HepG2 (cell line): ENCODE measurements around the gene CXCL8.

Source experiments
- FOXJ3 ChIP-seq: sonication (generic); formaldehyde crosslinking; IDR thresholded peaks from 2 replicates; pipeline ENCODE4 v1.4.0; 2020; ENCODE audit warnings: missing genetic modification reagents, mild to moderate bottlenecking, borderline replicate concordance
- PHF8 ChIP-seq: sonication (generic); formaldehyde crosslinking; IDR thresholded peaks from 2 replicates; pipeline ENCODE4 v1.5.0; 2020; ENCODE audit warnings: missing genetic modification reagents
- TARDBP ChIP-seq: sonication (generic); formaldehyde crosslinking; IDR thresholded peaks from 2 replicates; pipeline ENCODE4 v1.8.0; 2022; ENCODE audit warnings: mild to moderate bottlenecking, missing genetic modification reagents
- TCF7 ChIP-seq: sonication (generic); IDR thresholded peaks from 2 replicates; pipeline ENCODE4 v1.6.1; 2016; ENCODE audit warnings: antibody characterized with exemption, low read depth
- ZNF274 ChIP-seq: sonication (generic); formaldehyde crosslinking; IDR thresholded peaks from 2 replicates; pipeline ENCODE4 v1.5.1; 2020; ENCODE audit warnings: mild to moderate bottlenecking, missing genetic modification reagents
- ZNF83 ChIP-seq: sonication (generic); formaldehyde crosslinking; IDR thresholded peaks from 2 replicates; pipeline ENCODE4 v1.4.0; 2020; ENCODE audit warnings: missing genetic modification reagents, mild to moderate bottlenecking, borderline replicate concordance
- TF ChIP-seq, protein P1 (sequence below): sonication (generic); formaldehyde crosslinking; IDR thresholded peaks from 2 replicates; pipeline ENCODE4 v1.5.0; 2020; ENCODE audit warnings: mild to moderate bottlenecking, missing genetic modification reagents, moderate library complexity
- TF ChIP-seq, protein P2 (sequence below): IDR thresholded peaks from 2 replicates; pipeline ENCODE4 v1.6.1; 2012; ENCODE audit warnings: inconsistent platforms
- TF ChIP-seq, protein P3 (sequence below): sonication (generic); formaldehyde crosslinking; IDR thresholded peaks from 2 replicates; pipeline ENCODE4 v1.4.0; 2020; ENCODE audit warnings: missing genetic modification reagents
- TF ChIP-seq, protein P4 (sequence below): IDR thresholded peaks from 2 replicates; pipeline ENCODE4 v1.6.1; 2016

DNA sequence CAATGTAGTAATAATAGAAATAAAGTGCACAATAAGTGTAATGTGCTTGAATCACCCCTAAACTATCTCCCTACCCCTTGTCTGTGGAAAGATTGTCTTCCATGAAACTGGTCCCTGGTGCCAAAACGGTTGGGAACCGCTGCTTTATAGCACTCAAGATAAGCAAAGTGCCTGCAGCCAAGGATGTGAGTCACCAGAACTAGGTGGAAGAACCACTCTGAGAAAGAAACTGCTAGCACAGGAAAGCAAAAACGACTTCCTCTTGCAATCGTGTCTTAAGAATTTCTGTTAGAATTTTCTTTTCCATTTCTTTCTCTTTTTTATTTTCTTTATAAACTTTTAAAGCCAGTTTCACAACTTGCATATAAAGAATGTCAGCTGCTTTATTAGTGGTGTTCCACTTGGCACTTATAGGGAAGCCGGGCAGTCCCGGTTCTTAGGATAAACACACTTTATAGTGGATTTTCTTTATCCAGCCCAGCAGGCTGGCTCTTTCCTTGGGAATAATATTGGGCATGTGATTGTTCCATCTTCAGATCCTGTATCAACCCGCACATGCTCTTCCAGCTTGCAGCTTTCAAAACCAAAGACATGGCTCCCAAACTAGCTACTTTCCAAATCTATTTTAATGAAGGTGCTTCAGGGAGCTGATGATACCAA, 32.3 kb upstream of the CXCL8 start:
- TF ChIP-seq ZNF83 (no peak), TARDBP (CRISPR knock-in tag) (no peak), PHF8 (CRISPR knock-in tag) (no peak), ZNF274 (CRISPR knock-in tag) (no peak), TCF7 (no peak), FOXJ3 (CRISPR knock-in tag) (no peak)
- TF ChIP-seq, protein P1, sequence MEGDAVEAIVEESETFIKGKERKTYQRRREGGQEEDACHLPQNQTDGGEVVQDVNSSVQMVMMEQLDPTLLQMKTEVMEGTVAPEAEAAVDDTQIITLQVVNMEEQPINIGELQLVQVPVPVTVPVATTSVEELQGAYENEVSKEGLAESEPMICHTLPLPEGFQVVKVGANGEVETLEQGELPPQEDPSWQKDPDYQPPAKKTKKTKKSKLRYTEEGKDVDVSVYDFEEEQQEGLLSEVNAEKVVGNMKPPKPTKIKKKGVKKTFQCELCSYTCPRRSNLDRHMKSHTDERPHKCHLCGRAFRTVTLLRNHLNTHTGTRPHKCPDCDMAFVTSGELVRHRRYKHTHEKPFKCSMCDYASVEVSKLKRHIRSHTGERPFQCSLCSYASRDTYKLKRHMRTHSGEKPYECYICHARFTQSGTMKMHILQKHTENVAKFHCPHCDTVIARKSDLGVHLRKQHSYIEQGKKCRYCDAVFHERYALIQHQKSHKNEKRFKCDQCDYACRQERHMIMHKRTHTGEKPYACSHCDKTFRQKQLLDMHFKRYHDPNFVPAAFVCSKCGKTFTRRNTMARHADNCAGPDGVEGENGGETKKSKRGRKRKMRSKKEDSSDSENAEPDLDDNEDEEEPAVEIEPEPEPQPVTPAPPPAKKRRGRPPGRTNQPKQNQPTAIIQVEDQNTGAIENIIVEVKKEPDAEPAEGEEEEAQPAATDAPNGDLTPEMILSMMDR: no peak
- TF ChIP-seq, protein P2, sequence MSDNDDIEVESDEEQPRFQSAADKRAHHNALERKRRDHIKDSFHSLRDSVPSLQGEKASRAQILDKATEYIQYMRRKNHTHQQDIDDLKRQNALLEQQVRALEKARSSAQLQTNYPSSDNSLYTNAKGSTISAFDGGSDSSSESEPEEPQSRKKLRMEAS: no peak
- TF ChIP-seq, protein P3, sequence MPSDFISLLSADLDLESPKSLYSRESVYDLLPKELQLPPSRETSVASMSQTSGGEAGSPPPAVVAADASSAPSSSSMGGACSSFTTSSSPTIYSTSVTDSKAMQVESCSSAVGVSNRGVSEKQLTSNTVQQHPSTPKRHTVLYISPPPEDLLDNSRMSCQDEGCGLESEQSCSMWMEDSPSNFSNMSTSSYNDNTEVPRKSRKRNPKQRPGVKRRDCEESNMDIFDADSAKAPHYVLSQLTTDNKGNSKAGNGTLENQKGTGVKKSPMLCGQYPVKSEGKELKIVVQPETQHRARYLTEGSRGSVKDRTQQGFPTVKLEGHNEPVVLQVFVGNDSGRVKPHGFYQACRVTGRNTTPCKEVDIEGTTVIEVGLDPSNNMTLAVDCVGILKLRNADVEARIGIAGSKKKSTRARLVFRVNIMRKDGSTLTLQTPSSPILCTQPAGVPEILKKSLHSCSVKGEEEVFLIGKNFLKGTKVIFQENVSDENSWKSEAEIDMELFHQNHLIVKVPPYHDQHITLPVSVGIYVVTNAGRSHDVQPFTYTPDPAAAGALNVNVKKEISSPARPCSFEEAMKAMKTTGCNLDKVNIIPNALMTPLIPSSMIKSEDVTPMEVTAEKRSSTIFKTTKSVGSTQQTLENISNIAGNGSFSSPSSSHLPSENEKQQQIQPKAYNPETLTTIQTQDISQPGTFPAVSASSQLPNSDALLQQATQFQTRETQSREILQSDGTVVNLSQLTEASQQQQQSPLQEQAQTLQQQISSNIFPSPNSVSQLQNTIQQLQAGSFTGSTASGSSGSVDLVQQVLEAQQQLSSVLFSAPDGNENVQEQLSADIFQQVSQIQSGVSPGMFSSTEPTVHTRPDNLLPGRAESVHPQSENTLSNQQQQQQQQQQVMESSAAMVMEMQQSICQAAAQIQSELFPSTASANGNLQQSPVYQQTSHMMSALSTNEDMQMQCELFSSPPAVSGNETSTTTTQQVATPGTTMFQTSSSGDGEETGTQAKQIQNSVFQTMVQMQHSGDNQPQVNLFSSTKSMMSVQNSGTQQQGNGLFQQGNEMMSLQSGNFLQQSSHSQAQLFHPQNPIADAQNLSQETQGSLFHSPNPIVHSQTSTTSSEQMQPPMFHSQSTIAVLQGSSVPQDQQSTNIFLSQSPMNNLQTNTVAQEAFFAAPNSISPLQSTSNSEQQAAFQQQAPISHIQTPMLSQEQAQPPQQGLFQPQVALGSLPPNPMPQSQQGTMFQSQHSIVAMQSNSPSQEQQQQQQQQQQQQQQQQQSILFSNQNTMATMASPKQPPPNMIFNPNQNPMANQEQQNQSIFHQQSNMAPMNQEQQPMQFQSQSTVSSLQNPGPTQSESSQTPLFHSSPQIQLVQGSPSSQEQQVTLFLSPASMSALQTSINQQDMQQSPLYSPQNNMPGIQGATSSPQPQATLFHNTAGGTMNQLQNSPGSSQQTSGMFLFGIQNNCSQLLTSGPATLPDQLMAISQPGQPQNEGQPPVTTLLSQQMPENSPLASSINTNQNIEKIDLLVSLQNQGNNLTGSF (CRISPR knock-in tag): no peak
- TF ChIP-seq, protein P4, sequence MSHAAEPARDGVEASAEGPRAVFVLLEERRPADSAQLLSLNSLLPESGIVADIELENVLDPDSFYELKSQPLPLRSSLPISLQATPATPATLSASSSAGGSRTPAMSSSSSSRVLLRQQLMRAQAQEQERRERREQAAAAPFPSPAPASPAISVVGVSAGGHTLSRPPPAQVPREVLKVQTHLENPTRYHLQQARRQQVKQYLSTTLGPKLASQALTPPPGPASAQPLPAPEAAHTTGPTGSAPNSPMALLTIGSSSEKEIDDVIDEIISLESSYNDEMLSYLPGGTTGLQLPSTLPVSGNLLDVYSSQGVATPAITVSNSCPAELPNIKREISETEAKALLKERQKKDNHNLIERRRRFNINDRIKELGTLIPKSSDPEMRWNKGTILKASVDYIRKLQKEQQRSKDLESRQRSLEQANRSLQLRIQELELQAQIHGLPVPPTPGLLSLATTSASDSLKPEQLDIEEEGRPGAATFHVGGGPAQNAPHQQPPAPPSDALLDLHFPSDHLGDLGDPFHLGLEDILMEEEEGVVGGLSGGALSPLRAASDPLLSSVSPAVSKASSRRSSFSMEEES (CRISPR knock-in tag): no peak
